K562 (cell line): ENCODE results near the gene LAMB1. TPM values are rescaled to one million over a fixed set of nuclear protein-coding genes. Genes with fewer than 3 reads are reported as not detected.

Experiments used
- ADNP ChIP-seq: fragments of 200-800 bp; sonication (Bioruptor generic); IDR thresholded peaks from 2 replicates; pipeline ENCODE4 v1.6.1; 2016; ENCODE audit warnings: missing genetic modification characterization, missing compliant biosample characterization
- CBX5 ChIP-seq: IDR thresholded peaks from 2 replicates; pipeline ENCODE4 v1.6.1; 2014; ENCODE audit warnings: low read depth, borderline replicate concordance
- CREB1 ChIP-seq, 2 experiments: sonication (generic) in 1 of 2; formaldehyde crosslinking in 1 of 2; IDR thresholded peaks; 2 replicates each; pipeline versions ENCODE4 v1.6.1 to v1.8.0; 2012 to 2022; ENCODE audit warnings: inconsistent platforms in 1 of 2, mild to moderate bottlenecking in 1 of 2, missing genetic modification reagents in 1 of 2, moderate library complexity in 1 of 2
- DACH1 ChIP-seq: fragments of 450-650 bp; IDR thresholded peaks from 2 replicates; pipeline ENCODE4 v1.6.1; 2018; ENCODE audit not compliant: partially characterized antibody
- E2F1 ChIP-seq: sonication (generic); formaldehyde crosslinking; IDR thresholded peaks from 2 replicates; pipeline ENCODE4 v1.8.1; 2023; ENCODE audit warnings: mild to moderate bottlenecking, missing genetic modification reagents, moderate library complexity
- E2F4 ChIP-seq: sonication (generic); formaldehyde crosslinking; IDR thresholded peaks from 2 replicates; pipeline ENCODE4 v1.8.0; 2022; ENCODE audit warnings: mild to moderate bottlenecking, low read depth, missing genetic modification reagents
- ELK1 ChIP-seq: sonication (generic); formaldehyde crosslinking; IDR thresholded peaks from 2 replicates; pipeline ENCODE4 v1.8.1; 2022; ENCODE audit warnings: missing genetic modification reagents
- ETV5 ChIP-seq: sonication (generic); formaldehyde crosslinking; IDR thresholded peaks from 2 replicates; pipeline ENCODE4 v1.4.0; 2020; ENCODE audit warnings: low read depth, mild to moderate bottlenecking, missing genetic modification reagents
- ETV6 ChIP-seq, 3 experiments: fragments of 150-350 bp in 1 of 3; sonication (generic) in 1 of 3; formaldehyde crosslinking in 1 of 3; IDR thresholded peaks; 2 replicates each; pipeline versions ENCODE4 v1.6.1 to v1.8.0; 2014 to 2022; ENCODE audit warnings: borderline replicate concordance in 2 of 3, low read depth in 2 of 3, antibody characterized with exemption in 1 of 3, low read length in 1 of 3, mild to moderate bottlenecking in 1 of 3, missing genetic modification reagents in 1 of 3
- GATA2 ChIP-seq: sonication (generic); formaldehyde crosslinking; IDR thresholded peaks from 2 replicates; pipeline ENCODE4 v1.4.0; 2020; ENCODE audit warnings: mild to moderate bottlenecking, missing genetic modification reagents
- JUND ChIP-seq, 2 experiments: IDR thresholded peaks; 2 replicates in 1 of 2; 3 replicates in 1 of 2; pipeline ENCODE4 v1.6.1; 2011; ENCODE audit warnings: borderline replicate concordance in 2 of 2, low read depth in 2 of 2, low read length in 2 of 2, improper control_type of control experiment in 1 of 2, missing biosample characterization in 1 of 2, missing genetic modification characterization in 1 of 2, missing genetic modification reagents in 1 of 2
- MCM7 ChIP-seq, 2 experiments: fragments of 450-650 bp; IDR thresholded peaks; 2 replicates each; pipeline ENCODE4 v1.6.1; 2016 to 2018
- RBM34 ChIP-seq: fragments of 200-400 bp; formaldehyde crosslinking; IDR thresholded peaks from 2 replicates; pipeline ENCODE4 v1.6.1; 2018; ENCODE audit warnings: low read length, borderline replicate concordance; ENCODE audit not compliant: insufficient read depth
- SMARCE1 ChIP-seq: fragments of 450-650 bp; IDR thresholded peaks from 2 replicates; pipeline ENCODE4 v1.7.1; 2016; ENCODE audit warnings: mild to moderate bottlenecking
- ZNF175 ChIP-seq: fragments of 200-800 bp; sonication (Bioruptor generic); IDR thresholded peaks from 2 replicates; pipeline ENCODE4 v1.6.1; 2016; ENCODE audit warnings: low read depth, mild to moderate bottlenecking, missing genetic modification characterization, missing compliant biosample characterization
- ZNF197 ChIP-seq: fragments of 200-800 bp; sonication (Bioruptor generic); IDR thresholded peaks from 2 replicates; pipeline ENCODE4 v1.6.1; 2016; ENCODE audit warnings: low read depth, missing genetic modification characterization, missing compliant biosample characterization
- ZNF263 ChIP-seq: sonication (generic); formaldehyde crosslinking; IDR thresholded peaks from 2 replicates; pipeline ENCODE4 v1.8.0; 2022; ENCODE audit warnings: mild to moderate bottlenecking, missing genetic modification reagents, borderline replicate concordance
- ZNF584 ChIP-seq: fragments of 200-800 bp; sonication (Bioruptor generic); IDR thresholded peaks from 2 replicates; pipeline ENCODE4 v1.6.1; 2016; ENCODE audit warnings: low read depth, mild to moderate bottlenecking, missing genetic modification characterization, missing compliant biosample characterization
- ZNF75A ChIP-seq: fragments of 450-650 bp; formaldehyde crosslinking; IDR thresholded peaks from 2 replicates; pipeline ENCODE4 v1.4.0; 2020; ENCODE audit warnings: mild to moderate bottlenecking
- ZNF76 ChIP-seq: fragments of 250-450 bp; sonication (Bioruptor Pico); IDR thresholded peaks from 2 replicates; pipeline ENCODE4 v1.4.0; 2020; ENCODE audit warnings: mild to moderate bottlenecking, moderate library complexity, borderline replicate concordance
- ZSCAN29 ChIP-seq: fragments of 450-650 bp; IDR thresholded peaks from 2 replicates; pipeline ENCODE4 v1.6.1; 2017
- polyA plus RNA-seq, 8 experiments: library from polyadenylated mRNA; depleted of rRNA in 4 of 8; stranded (reverse) in 5 of 8; unstranded in 3 of 8; fragments of >200 nt; fragmentation: Nextera tagmentation in 2 of 8; fragmentation: Illumina TruSeq in 1 of 8; extraction: Ambion mirVana in 2 of 8; extraction: Trizol in 1 of 8; gene quantifications; 2 replicates each; pipeline versions ENCODE4 v1.2.1 to v1.2.3, GENCODE V29; 2011 to 2014; ENCODE audit warnings: inconsistent platforms in 1 of 8, missing spikeins in 1 of 8
- total RNA-seq, 7 experiments: library from RNA; depleted of rRNA in 6 of 7; stranded (reverse); fragments of >200 nt in 6 of 7; fragmentation: Illumina TruSeq in 2 of 7; extraction: Trizol in 2 of 7; gene quantifications; 2 replicates each; pipeline versions ENCODE4 v1.2.1 to v1.2.3, GENCODE V29; 2011 to 2021; ENCODE audit warnings: low replicate concordance in 1 of 7
- TF ChIP-seq, protein P1 (sequence below): fragments of 250-450 bp; sonication (Bioruptor Pico); IDR thresholded peaks from 2 replicates; pipeline ENCODE4 v1.5.0; 2020; ENCODE audit warnings: mild to moderate bottlenecking, borderline replicate concordance

The LAMB1 gene
- total and polyA plus RNA-seq, 9 of the 15 experiments (the other 6 are each of a cell fraction or from before 2014, with no cell fraction given), result 6.0 to 17.7 (median 12.3) TPM

- no peak for TF ChIP-seq CREB1 (IDR thresholded peaks at IDR 0.05)
- TF ChIP-seq CREB1 (CRISPR knock-in tag; IDR thresholded peaks at IDR 0.05), result no peak; the same call in 1 of the 2 replicates
- no peak for TF ChIP-seq CBX5
- no peak for TF ChIP-seq RBM34
- TF ChIP-seq ZNF197 (CRISPR knock-in tag), result no peak
- TF ChIP-seq ZSCAN29, result peak; percentile 74
- TF ChIP-seq SMARCE1, result peak; percentile 75; the same call in 1 of the 2 replicates
- TF ChIP-seq ETV6 (IDR thresholded peaks at IDR 0.05; ENCODE audit: borderline replicate concordance in 1 of 2, low read depth in 2 of 2, low read length in 1 of 2), result no peak
- TF ChIP-seq ETV6 (CRISPR knock-in tag; IDR thresholded peaks at IDR 0.05; ENCODE audit: borderline replicate concordance), result no peak
- TF ChIP-seq ZNF75A (CRISPR knock-in tag), result no peak
- no peak for TF ChIP-seq ELK1 (CRISPR knock-in tag)
- peak; percentile 67 for TF ChIP-seq ADNP (tag)
- TF ChIP-seq MCM7 (IDR thresholded peaks at IDR 0.05), result peak in 1 of 2 experiments; percentile 76; a peak in 1 of 4 replicates
- TF ChIP-seq ETV5 (CRISPR knock-in tag), result no peak
- TF ChIP-seq ZNF584 (CRISPR knock-in tag), result no peak
- TF ChIP-seq JUND (IDR thresholded peaks at IDR 0.05; ENCODE audit: borderline replicate concordance, low read depth, low read length), result peak; percentile 91
- peak; percentile 97 for TF ChIP-seq JUND (tag; IDR thresholded peaks at IDR 0.05; ENCODE audit: borderline replicate concordance, low read depth, low read length)
- TF ChIP-seq DACH1, result peak; percentile 97
- no peak for TF ChIP-seq E2F1 (CRISPR knock-in tag)
- no peak for TF ChIP-seq E2F4 (CRISPR knock-in tag)
- no peak for TF ChIP-seq ZNF76 (CRISPR knock-in tag)
- peak; percentile 68 for TF ChIP-seq GATA2 (CRISPR knock-in tag)
- no peak for TF ChIP-seq ZNF263 (CRISPR knock-in tag)
- TF ChIP-seq, protein P1, sequence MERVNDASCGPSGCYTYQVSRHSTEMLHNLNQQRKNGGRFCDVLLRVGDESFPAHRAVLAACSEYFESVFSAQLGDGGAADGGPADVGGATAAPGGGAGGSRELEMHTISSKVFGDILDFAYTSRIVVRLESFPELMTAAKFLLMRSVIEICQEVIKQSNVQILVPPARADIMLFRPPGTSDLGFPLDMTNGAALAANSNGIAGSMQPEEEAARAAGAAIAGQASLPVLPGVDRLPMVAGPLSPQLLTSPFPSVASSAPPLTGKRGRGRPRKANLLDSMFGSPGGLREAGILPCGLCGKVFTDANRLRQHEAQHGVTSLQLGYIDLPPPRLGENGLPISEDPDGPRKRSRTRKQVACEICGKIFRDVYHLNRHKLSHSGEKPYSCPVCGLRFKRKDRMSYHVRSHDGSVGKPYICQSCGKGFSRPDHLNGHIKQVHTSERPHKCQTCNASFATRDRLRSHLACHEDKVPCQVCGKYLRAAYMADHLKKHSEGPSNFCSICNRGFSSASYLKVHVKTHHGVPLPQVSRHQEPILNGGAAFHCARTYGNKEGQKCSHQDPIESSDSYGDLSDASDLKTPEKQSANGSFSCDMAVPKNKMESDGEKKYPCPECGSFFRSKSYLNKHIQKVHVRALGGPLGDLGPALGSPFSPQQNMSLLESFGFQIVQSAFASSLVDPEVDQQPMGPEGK, result no peak
- no peak for TF ChIP-seq ZNF175
These were observed 123.4 kb downstream of the LAMB1 start (continued) for GRCh38 chr7:107879400-107880035.
